Measurements from ENCODE around the gene WNT1.

DNA sequence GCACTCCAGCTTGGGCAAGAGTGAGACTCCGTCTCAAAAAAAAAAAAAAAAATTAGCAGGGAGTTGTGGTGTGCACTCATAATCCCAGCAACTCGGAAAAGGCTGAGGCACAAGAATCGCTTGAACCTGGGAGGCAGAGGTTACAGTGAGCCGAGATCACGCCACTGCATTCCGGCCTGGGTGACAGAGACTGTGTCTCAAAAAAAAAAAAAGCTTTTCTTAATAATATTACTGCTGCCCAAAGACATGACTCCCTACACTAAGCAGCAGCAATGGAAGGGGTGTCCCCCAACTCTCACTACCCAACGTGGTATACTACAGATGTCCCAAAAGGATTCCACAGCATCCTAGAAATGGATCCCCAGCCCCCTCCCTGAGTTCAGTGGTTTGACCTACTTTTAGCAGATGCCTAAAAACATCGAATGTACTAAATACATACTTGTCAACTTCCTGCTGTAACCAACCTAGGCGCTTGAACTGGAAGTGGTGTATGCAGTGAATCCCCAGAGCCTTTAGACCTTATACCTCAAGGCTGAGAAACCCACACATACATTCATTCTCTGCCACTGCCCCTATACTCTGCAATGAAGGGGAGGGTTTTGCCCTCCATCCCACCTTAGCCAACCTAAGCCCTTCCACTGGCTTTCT lies 44.3 kb upstream of the WNT1 start:
- TF ChIP-seq, protein P1, sequence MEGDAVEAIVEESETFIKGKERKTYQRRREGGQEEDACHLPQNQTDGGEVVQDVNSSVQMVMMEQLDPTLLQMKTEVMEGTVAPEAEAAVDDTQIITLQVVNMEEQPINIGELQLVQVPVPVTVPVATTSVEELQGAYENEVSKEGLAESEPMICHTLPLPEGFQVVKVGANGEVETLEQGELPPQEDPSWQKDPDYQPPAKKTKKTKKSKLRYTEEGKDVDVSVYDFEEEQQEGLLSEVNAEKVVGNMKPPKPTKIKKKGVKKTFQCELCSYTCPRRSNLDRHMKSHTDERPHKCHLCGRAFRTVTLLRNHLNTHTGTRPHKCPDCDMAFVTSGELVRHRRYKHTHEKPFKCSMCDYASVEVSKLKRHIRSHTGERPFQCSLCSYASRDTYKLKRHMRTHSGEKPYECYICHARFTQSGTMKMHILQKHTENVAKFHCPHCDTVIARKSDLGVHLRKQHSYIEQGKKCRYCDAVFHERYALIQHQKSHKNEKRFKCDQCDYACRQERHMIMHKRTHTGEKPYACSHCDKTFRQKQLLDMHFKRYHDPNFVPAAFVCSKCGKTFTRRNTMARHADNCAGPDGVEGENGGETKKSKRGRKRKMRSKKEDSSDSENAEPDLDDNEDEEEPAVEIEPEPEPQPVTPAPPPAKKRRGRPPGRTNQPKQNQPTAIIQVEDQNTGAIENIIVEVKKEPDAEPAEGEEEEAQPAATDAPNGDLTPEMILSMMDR (IDR thresholded peaks at IDR 0.05; ENCODE audit: insufficient read depth, low read length), result no peak
- TF ChIP-seq POLR2AphosphoS5 (IDR thresholded peaks at IDR 0.05; ENCODE audit: low read depth), result no peak
- TF ChIP-seq, protein P2, sequence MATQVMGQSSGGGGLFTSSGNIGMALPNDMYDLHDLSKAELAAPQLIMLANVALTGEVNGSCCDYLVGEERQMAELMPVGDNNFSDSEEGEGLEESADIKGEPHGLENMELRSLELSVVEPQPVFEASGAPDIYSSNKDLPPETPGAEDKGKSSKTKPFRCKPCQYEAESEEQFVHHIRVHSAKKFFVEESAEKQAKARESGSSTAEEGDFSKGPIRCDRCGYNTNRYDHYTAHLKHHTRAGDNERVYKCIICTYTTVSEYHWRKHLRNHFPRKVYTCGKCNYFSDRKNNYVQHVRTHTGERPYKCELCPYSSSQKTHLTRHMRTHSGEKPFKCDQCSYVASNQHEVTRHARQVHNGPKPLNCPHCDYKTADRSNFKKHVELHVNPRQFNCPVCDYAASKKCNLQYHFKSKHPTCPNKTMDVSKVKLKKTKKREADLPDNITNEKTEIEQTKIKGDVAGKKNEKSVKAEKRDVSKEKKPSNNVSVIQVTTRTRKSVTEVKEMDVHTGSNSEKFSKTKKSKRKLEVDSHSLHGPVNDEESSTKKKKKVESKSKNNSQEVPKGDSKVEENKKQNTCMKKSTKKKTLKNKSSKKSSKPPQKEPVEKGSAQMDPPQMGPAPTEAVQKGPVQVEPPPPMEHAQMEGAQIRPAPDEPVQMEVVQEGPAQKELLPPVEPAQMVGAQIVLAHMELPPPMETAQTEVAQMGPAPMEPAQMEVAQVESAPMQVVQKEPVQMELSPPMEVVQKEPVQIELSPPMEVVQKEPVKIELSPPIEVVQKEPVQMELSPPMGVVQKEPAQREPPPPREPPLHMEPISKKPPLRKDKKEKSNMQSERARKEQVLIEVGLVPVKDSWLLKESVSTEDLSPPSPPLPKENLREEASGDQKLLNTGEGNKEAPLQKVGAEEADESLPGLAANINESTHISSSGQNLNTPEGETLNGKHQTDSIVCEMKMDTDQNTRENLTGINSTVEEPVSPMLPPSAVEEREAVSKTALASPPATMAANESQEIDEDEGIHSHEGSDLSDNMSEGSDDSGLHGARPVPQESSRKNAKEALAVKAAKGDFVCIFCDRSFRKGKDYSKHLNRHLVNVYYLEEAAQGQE (IDR thresholded peaks at IDR 0.05; ENCODE audit: insufficient replicate concordance, low read depth), result no peak
